Ishikawa (cell line): Measurements from ENCODE around the gene ERG28.

Experiments
- CEBPB ChIP-seq: IDR thresholded peaks from 2 replicates; pipeline ENCODE4 v1.6.1; 2012
- CREB1 ChIP-seq: IDR thresholded peaks from 2 replicates; pipeline ENCODE4 v1.6.1; 2012; ENCODE audit warnings: low read depth
- EGR1 ChIP-seq: IDR thresholded peaks from 2 replicates; pipeline ENCODE4 v1.6.1; 2012
- EP300 ChIP-seq: IDR thresholded peaks from 2 replicates; pipeline ENCODE4 v1.6.1; 2012; ENCODE audit warnings: borderline replicate concordance
- FOXM1 ChIP-seq: IDR thresholded peaks from 2 replicates; pipeline ENCODE4 v1.6.1; 2012; ENCODE audit warnings: low read depth, borderline replicate concordance
- MAX ChIP-seq: IDR thresholded peaks from 2 replicates; pipeline ENCODE4 v1.6.1; 2012
- NFIC ChIP-seq: IDR thresholded peaks from 2 replicates; pipeline ENCODE4 v1.6.1; 2012
- RAD21 ChIP-seq: IDR thresholded peaks from 2 replicates; pipeline ENCODE4 v1.6.1; 2012; ENCODE audit warnings: low read depth
- REST ChIP-seq: IDR thresholded peaks from 2 replicates; pipeline ENCODE4 v1.6.1; 2012; ENCODE audit warnings: low read depth, mild to moderate bottlenecking
- TAF1 ChIP-seq: IDR thresholded peaks from 2 replicates; pipeline ENCODE4 v1.6.1; 2012; ENCODE audit warnings: low read depth, mild to moderate bottlenecking
- TCF12 ChIP-seq: IDR thresholded peaks from 2 replicates; pipeline ENCODE4 v1.6.1; 2012; ENCODE audit warnings: low read depth
- TEAD4 ChIP-seq: IDR thresholded peaks from 2 replicates; pipeline ENCODE4 v1.6.1; 2012
- USF1 ChIP-seq: IDR thresholded peaks from 2 replicates; pipeline ENCODE4 v1.6.1; 2012
- YY1 ChIP-seq: IDR thresholded peaks from 2 replicates; pipeline ENCODE4 v1.6.1; 2012; ENCODE audit warnings: low read depth
- ZBTB7A ChIP-seq: IDR thresholded peaks from 2 replicates; pipeline ENCODE4 v1.6.1; 2012; ENCODE audit warnings: low read depth

The ERG28 gene

GRCh38 chr14:75610834-75611233 is 49.8 kb downstream of the ERG28 start:
- TF ChIP-seq CREB1 (no peak), TCF12 (no peak), USF1 (no peak), EGR1 (no peak), ZBTB7A (no peak), TAF1 (no peak), NFIC (no peak), EP300 (no peak), RAD21 (no peak), REST (no peak), TEAD4 (no peak), FOXM1 (no peak), CEBPB (no peak), YY1 (no peak)

GRCh38 chr14:75609606-75610475 is 50.8 kb downstream of the ERG28 start:
- TF ChIP-seq NFIC, result no peak
- no peak for TF ChIP-seq RAD21
- TF ChIP-seq EGR1, result no peak
- no peak for TF ChIP-seq TCF12
- TF ChIP-seq YY1, result no peak

- TF ChIP-seq FOXM1, result no peak
- no peak for TF ChIP-seq EP300
- TF ChIP-seq RAD21, result no peak
- TF ChIP-seq TCF12, result no peak
- TF ChIP-seq EGR1, result no peak
Observed at GRCh38 chr14:75609116-75609515, 51.6 kb downstream of the ERG28 start.

- TF ChIP-seq YY1 (no peak), TEAD4 (no peak), EP300 (no peak), ZBTB7A (no peak), NFIC (no peak), TCF12 (no peak), CREB1 (no peak), TAF1 (no peak), RAD21 (no peak), USF1 (no peak), MAX (no peak)
Observed at GRCh38 chr14:75607842-75608640, 52.6 kb downstream of the ERG28 start.

- TF ChIP-seq NFIC (no peak), YY1 (no peak), USF1 (no peak), REST (no peak), TEAD4 (no peak), RAD21 (no peak), ZBTB7A (no peak), CEBPB (no peak)
Observed at GRCh38 chr14:75607044-75607443, 53.6 kb downstream of the ERG28 start.
